Brain microvascular endothelial cell (primary cell): ENCODE measurements around the gene MGRN1.
A peak's percentile ranks its signal among the peaks of the same experiment; 100 is the strongest.

Experiments
- DNase-seq: peaks from one replicate; pipeline ENCODE4 v3.0.0-alpha.2; 2020
- H3K27ac ChIP-seq: fragments of 250-450 bp; sonication (Bioruptor Pico); 2 replicates; pipeline ENCODE4 v1.5.1; 2020; ENCODE audit warnings: mild to moderate bottlenecking, moderate library complexity
- H3K27me3 ChIP-seq: fragments of 250-450 bp; sonication (Bioruptor Pico); replicated peaks from 2 replicates; pipeline ENCODE4 v1.5.1; 2020; ENCODE audit warnings: mild to moderate bottlenecking
- H3K36me3 ChIP-seq: fragments of 250-450 bp; sonication (Bioruptor Pico); replicated peaks from 2 replicates; pipeline ENCODE4 v1.5.1; 2020; ENCODE audit warnings: mild to moderate bottlenecking
- H3K4me3 ChIP-seq: 2 replicates; pipeline ENCODE4 v1.5.1; 2011; ENCODE audit warnings: low read depth, mild to moderate bottlenecking, control low read depth, low read length, moderate library complexity
- CTCF ChIP-seq: IDR thresholded peaks from 2 replicates; pipeline ENCODE4 v1.5.1; 2011; ENCODE audit warnings: low read depth, mild to moderate bottlenecking, moderate library complexity, low read length, control low read depth, inconsistent platforms; ENCODE audit errors: missing control alignments
- in situ Hi-C: cut with HindIII; loops from 2 replicates; pipeline ENCODE4 v1.10.0; 2017; ENCODE audit warnings: low sequenced_read_pairs, low pct_ligation_motif_present

The MGRN1 gene

GRCh38 chr16:4728676-4729075 is 104.0 kb downstream of the MGRN1 start:
- in situ Hi-C loops: no loop called here
- H3K27me3 ChIP-seq: no peaks in the 10 kb centered on the region
- DNase-seq: no peak
- H3K4me3 ChIP-seq: no peak overlapping the region
- TF ChIP-seq CTCF: no peak
- no peak overlapping the region for H3K27ac ChIP-seq
- H3K36me3 ChIP-seq: peaks cover 20% of the 10 kb centered on the region

GRCh38 chr16:4729876-4730275 is 105.2 kb downstream of the MGRN1 start:
- DNase-seq: no peak
- no peak for TF ChIP-seq CTCF
- no peaks in the 10 kb centered on the region for H3K27me3 ChIP-seq
- H3K36me3 ChIP-seq: peaks cover 13% of the 10 kb centered on the region
- H3K27ac ChIP-seq: no peak overlapping the region
- in situ Hi-C loops: no loop called here
- H3K4me3 ChIP-seq: no peak overlapping the region

GRCh38 chr16:4733211-4733742 is 108.7 kb downstream of the MGRN1 start:
- Histone ChIP-seq H3K36me3 (peaks cover 3% of the 10 kb centered on the region), H3K4me3 (peak overlapping the region; percentile 94), H3K27me3 (no peaks in the 10 kb centered on the region), H3K27ac (no peak overlapping the region)
- no peak for TF ChIP-seq CTCF
- in situ Hi-C loops: no loop called here
- no peak for DNase-seq

DNA sequence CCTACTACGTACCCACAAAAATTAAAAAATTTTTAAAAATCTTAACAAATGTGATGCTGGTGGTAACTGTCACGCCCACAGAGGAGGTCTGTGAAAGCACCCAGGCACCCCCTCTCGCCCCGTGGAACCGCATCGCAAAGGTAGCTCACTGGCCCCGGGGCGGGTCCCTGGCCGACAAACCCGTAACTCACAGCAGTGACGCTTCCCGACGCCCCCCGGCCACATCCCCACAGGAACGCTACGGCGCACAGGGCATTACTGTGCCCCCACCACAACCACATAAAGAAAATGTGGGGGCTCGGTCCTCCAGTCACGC is 109.1 kb downstream of the MGRN1 start:
- peak overlapping the region; percentile 86 for H3K27ac ChIP-seq
- in situ Hi-C loops: no loop called here
- H3K36me3 ChIP-seq: peaks cover 1% of the 10 kb centered on the region
- DNase-seq: peak; percentile 1
- H3K27me3 ChIP-seq: no peaks in the 10 kb centered on the region
- TF ChIP-seq CTCF: no peak
- H3K4me3 ChIP-seq: peak overlapping the region; percentile 94

DNA sequence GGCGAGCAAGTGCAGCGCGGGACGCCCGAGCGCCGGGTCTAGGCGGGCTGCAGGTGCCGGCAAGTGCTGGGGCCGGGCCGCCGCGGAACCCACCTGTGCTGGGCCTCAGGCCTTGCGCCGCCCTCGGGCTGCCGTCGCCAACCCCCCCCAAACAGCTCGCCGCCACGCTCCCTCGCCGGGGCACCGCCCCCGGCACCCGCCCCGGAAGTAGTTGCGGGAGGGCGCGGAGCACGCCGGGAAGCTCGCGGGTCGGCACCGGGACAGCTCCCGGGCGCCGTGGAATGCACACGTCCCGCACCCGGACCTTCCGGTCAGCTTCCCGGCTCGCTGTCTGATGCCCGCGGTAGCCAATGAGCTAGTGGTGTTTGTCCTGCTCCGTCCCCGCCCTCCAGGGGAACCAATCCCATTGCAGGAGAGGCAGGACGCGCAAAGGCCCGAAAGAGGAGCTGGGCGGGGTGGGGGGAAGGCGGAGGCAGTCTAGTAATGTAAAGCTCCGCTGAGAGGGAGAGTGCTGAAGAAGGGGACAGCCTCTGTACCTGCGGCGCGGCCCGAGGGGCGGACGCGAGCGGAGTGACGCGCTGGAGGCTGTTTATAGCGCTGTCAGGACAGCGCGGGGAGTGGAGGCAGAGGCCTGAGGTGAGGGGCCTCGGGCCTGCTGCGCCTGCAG is 109.6 kb downstream of the MGRN1 start, which contains the start of the genes ANKS3 and DNAAF8:
ANKS3 (minus strand) TSS at position 209 of the 667 bp plus-strand sequence. CDS start 4,122 bp downstream, outside the sequence.
DNAAF8 (plus strand) TSS at position 475 of the 667 bp plus-strand sequence. CDS start 1,978 bp downstream, outside the sequence.
- no peak for TF ChIP-seq CTCF
- peak; percentile 98 for DNase-seq
- Histone ChIP-seq H3K36me3 (no peaks in the 10 kb centered on the region), H3K27ac (peak within 1 kb of the TSS; percentile 86), H3K4me3 (peak within 1 kb of the TSS; percentile 94), H3K27me3 (no peaks in the 10 kb centered on the region)
- in situ Hi-C loops: no loop called here
